Measurements from ENCODE around the gene KLK5.

DNA sequence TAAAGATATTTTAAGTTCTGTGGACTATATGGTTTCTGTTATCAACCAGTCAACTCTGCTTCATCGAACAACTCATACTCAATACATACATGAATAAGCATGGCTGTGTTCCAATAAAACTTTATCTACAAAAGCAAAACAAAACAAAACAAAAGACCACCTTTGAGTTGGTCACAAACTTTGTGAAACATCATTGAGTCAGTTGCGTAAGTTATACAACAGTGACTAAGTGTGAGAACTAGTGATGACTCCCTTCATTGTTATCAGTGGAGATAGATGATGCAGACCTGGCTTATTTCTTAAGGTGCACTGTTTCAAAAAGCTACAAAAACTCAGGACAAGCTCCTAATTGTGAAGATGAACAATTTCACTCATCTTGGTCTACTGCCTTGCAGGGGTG lies 27.1 kb downstream of the KLK5 start:
- TF ChIP-seq, protein P1, sequence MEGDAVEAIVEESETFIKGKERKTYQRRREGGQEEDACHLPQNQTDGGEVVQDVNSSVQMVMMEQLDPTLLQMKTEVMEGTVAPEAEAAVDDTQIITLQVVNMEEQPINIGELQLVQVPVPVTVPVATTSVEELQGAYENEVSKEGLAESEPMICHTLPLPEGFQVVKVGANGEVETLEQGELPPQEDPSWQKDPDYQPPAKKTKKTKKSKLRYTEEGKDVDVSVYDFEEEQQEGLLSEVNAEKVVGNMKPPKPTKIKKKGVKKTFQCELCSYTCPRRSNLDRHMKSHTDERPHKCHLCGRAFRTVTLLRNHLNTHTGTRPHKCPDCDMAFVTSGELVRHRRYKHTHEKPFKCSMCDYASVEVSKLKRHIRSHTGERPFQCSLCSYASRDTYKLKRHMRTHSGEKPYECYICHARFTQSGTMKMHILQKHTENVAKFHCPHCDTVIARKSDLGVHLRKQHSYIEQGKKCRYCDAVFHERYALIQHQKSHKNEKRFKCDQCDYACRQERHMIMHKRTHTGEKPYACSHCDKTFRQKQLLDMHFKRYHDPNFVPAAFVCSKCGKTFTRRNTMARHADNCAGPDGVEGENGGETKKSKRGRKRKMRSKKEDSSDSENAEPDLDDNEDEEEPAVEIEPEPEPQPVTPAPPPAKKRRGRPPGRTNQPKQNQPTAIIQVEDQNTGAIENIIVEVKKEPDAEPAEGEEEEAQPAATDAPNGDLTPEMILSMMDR (IDR thresholded peaks at IDR 0.05) = no peak
- TF ChIP-seq POLR2A (IDR thresholded peaks at IDR 0.05) = no peak

Measured in gastroesophageal sphincter (tissue), 3 donors.